Adipose tissue (tissue), 3 donors: Measurements from ENCODE around the gene STK4. TPM values are rescaled to one million over a fixed set of nuclear protein-coding genes. Genes with fewer than 3 reads are reported as not detected.

Source experiments
- H3K27ac ChIP-seq: one replicate; pipeline ENCODE4 v1.5.1; 2013; ENCODE audit warnings: low read depth, low read length
- WGBS, 3 donors: extraction: QIAGEN DNeasy Blood & Tissue Kit; methylation state at CpG; one replicate each; pipeline ENCODE4 v1.1.7; 2013; 5-methylcytosine and 5-hydroxymethylcytosine counted together
- polyA plus RNA-seq, 3 donors: library from polyadenylated mRNA; stranded (reverse); fragments of 200-250 nt; gene quantifications; one replicate each; pipeline ENCODE4 v1.2.3, GENCODE V29; 2013
- donor health status: healthy with polysubstance abuse.
- donor health status: Bipolar disorder and iron deficiency.
- donor health status: healthy.

STK4 gene
- polyA plus RNA-seq, 3 donors = 3.9 to 8.7 (median 8.0) TPM

- no peak overlapping the region for H3K27ac ChIP-seq
- 40 to 52% (median 41%) methylated on average over 17 of the region's 17 CpGs for WGBS, 3 donors
Measured at GRCh38 chr20:45111799-45112471, 145.6 kb downstream of the STK4 start.

- H3K27ac ChIP-seq = no peak overlapping the region
Measured at GRCh38 chr20:45112754-45113153, 146.4 kb downstream of the STK4 start.

DNA sequence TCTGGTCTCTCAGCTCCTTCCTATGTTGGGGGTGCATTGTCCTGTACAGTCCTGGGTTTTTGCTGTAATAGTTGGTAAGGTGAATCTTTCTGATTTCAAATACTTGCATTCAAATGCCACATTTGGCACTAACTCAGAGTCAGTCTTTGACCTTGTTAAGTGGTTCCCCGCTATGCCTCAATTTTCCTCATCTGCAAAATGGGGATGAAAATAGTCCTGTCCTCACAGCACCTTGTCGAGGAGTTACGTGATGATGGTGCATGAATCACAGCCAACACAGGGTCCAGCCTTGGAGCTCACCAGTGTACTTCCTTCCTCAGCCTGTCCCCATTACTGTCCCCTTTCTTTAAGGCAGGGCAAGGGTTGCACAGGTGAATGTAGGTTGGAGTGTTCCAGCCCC lies 147.6 kb downstream of the STK4 start:
- H3K27ac ChIP-seq = no peak overlapping the region
- WGBS, 3 donors = 78 to 91% (median 85%) methylated on average over 3 of the region's 3 CpGs

DNA sequence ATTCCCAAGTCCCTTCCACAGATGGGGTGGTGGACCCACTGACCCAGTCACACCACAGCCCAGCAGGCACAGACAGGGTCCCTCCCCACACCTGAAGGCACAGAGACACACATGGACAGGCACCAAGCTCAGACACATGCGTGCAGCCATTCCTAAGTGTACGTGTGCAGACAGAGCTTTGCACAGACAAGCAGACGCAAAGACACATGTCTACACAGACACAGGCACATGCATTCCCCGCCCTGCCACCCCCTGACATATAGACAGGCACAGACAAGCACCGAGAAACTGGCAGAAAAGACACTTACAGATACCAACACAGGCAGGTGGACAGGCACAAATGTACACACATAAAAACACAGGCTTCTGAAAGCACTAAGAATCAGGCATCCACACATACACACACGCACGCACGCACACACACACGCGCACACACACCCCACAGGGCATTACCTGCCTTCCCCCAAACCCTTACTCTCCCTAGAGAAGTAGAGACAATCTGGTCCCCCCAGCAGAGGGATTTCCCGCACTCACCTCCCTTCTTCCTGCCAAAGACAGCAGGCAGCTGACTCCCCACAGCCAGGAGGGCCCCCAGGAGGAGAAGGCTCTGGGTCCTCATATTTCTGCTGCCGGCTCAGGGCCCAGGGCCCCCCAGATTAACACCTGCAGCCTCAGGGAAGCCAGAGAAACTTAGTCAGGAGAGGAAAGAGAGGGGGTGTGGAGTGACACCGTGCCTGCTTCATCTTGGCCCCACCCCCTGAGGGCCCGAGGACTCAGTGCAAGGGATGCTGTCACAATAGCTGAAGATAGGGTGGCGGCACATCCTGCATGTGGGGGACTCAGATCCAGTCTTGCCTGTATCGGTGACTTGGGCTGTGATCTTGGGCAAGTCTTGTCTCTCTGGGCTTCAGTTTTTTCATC lies 148.4 kb downstream of the STK4 start, which contains the start of gene WFDC5:
Gene WFDC5 (minus strand): TSS at position 710 of the 921 bp plus-strand sequence. CDS start 91 bp downstream, at position 619.
- H3K27ac ChIP-seq = no peak within 1 kb of the TSS
- 52 to 55% (median 54%) methylated on average over 16 of the region's 16 CpGs for whole genome bisulfite sequencing, 3 donors

DNA sequence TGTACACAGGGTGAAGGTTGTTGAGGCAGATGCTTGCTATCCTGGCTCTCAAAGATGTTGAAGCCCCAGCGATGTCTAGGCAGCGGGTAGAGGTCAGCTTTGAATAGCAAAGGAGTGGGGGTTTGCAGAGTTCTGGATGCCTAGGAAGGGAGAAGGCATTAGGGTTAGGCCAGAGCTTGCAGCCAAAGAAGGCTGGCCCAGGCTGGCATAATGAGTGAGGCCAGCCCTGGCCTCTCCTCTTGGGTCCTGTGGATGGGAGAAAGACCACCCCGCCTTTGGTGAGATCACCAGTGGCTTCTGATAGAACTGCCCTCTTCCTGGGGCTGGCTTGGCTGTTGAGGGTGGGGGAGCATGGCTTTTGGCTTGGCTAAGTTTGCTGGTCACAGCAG lies 149.1 kb downstream of the STK4 start:
- 60 to 77% (median 68%) methylated on average over 3 of the region's 3 CpGs for WGBS, 3 donors

GRCh38 chr20:45115829-45116228 lies 149.5 kb downstream of the STK4 start:
- WGBS, 3 donors = 72 to 85% (median 82%) methylated on average over 4 of the region's 4 CpGs
- no peak overlapping the region for H3K27ac ChIP-seq

More for the DNA sequence above, 149.1 kb downstream of the STK4 start:
- no peak overlapping the region for H3K27ac ChIP-seq

DNA sequence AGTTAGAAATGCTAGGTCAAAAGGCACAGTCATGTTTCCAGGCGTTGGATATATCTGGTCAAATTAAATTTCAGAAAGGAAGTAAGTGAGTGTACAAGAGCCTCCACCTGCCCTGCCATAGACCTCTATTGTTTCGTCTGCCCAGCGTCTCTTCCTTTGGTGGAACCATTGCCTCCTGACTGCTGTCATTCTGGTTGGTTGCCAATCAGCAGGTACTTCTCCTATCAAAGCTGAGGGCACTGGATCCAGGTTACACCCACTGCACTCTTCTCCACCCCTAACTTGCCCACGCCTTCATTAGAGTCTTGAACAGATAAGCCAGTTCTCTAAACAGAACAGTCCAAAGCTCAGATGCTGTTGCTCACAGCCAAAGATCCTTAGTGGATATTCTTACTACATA lies 151.3 kb downstream of the STK4 start:
- H3K27ac ChIP-seq = no peak overlapping the region
- WGBS, 3 donors = 52 to 68% (median 66%) methylated on average over 4 of the region's 4 CpGs

DNA sequence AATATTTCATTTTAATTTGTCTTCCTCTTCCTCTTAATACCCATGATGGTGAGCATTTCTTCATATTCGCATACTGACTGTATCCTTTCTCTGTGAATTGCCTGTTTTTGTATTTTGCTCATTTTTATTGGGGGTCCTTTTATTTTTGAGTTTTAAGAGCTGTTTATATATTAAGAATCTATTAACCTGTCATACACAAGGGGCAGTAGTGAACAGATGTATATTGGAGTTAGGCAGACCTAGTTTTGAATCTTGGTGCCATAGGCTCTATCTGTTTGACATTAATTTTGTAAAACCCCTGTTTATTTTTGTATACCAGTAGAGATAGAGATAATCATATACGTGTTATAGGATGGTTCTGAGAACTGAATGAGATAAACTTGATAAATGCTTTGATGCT lies 151.7 kb downstream of the STK4 start:
- no peak overlapping the region for H3K27ac ChIP-seq
- WGBS, 3 donors = 72 to 83% (median 82%) methylated on average over 2 of the region's 2 CpGs

- 66 to 82% (median 78%) methylated on average over 2 of the region's 2 CpGs for WGBS, 3 donors
- H3K27ac ChIP-seq = no peak overlapping the region
Measured at GRCh38 chr20:45119556-45120266, 153.4 kb downstream of the STK4 start.

DNA sequence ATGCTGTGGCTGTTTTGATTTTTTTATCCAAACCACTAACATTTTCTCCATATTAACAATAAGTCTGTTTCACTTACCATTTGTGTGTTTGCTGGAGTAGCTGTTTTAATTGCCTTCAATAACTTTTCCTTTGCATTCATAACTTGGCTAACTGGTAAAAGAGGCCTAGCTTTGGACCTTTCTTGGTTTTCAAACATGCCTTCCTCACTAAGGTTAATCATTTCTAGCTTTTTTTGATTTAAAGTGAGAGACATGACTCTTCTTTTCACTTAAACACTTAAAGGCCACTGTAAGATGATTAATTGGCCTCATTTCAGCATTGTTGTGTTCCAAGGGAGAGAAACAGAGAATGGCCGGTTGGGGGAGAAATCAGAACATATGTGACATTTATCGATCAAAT lies 155.1 kb downstream of the STK4 start:
- 79 to 96% (median 94%) methylated on average over 2 of the region's 2 CpGs for WGBS, 3 donors
- H3K27ac ChIP-seq = no peak overlapping the region

DNA sequence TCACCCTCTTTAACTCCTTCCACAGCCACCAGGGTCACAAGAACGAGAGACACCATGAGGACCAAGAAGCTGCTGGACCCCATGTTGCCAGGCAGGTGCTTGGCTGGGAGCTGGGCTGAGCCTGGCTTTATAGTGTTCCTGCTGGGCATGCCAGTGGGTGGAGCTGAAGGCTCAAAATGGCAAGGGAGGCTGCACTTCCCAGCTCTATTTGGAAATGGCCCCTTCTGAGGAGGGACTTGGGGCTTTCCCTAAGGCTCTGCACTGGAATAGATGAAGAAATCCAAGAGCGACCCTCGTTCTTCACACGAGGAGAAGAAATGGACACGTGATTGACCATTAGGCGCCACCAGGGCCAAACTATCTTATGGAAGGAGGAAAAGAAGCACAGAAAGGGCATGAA lies 158.1 kb downstream of the STK4 start, which contains the start of gene WFDC12:
Gene WFDC12 (minus strand): TSS at position 101 of the 400 bp plus-strand sequence. CDS start 18 bp downstream, at position 83.
- H3K27ac ChIP-seq = no peak within 1 kb of the TSS
- WGBS, 3 donors = 81 to 90% (median 85%) methylated on average over 6 of the region's 6 CpGs

GRCh38 chr20:45128099-45128498 lies 161.8 kb downstream of the STK4 start:
- no peak overlapping the region for H3K27ac ChIP-seq
- 49 to 70% (median 57%) methylated on average over 2 of the region's 2 CpGs for WGBS, 3 donors

Other genes with a start within 250 kb of the STK4 start
- 1 to 10 TPM in 2 of 3 donors, under 1 TPM in 1; 0.85 to 5.3 (median 2.4) TPM for gene KCNK15, start 220.6 kb upstream of the STK4 start, polyA plus RNA-seq
- gene RIMS4, start 156.0 kb upstream of the STK4 start, polyA plus RNA-seq = 1 to 10 TPM in 1 of 3 donors, under 1 TPM in 2; 0.03 to 1.8 (median 0.19) TPM
- gene YWHAB, start 80.8 kb upstream of the STK4 start, polyA plus RNA-seq = 100 to 1,000 TPM in 2 of 3 donors, 10 to 100 TPM in 1; 31.3 to 113 (median 103) TPM
- 10 to 100 TPM in 1 of 3 donors, 1 to 10 TPM in 2; 5.3 to 24.7 (median 8.2) TPM for gene PABPC1L, start 56.5 kb upstream of the STK4 start, polyA plus RNA-seq
- gene TOMM34, start 6.1 kb upstream of the STK4 start, polyA plus RNA-seq = 10 to 100 TPM; 10.0 to 12.4 (median 10.8) TPM
- gene KCNS1, start 134.6 kb downstream of the STK4 start, polyA plus RNA-seq = under 1 TPM in 2 of 3 donors, not detected in 1; 0.01 to 0.05 TPM
- gene WFDC5, start 148.7 kb downstream of the STK4 start, polyA plus RNA-seq = not detected
- gene WFDC12, start 158.0 kb downstream of the STK4 start, polyA plus RNA-seq = not detected
- 10 to 100 TPM in 1 of 3 donors, under 1 TPM in 1, not detected in 1; 0.29 to 10.4 TPM for gene PI3, start 208.4 kb downstream of the STK4 start, polyA plus RNA-seq
- not detected for gene SEMG1, start 240.5 kb downstream of the STK4 start, polyA plus RNA-seq